PC-3 (cell line): ENCODE data around the gene ACSS2.

Experiments used
- EZH2 ChIP-seq: fragments of 300-600 bp; sonication (generic); IDR thresholded peaks from one replicate; pipeline ENCODE4 v1.6.1; 2017; ENCODE audit warnings: antibody characterized with exemption, mild to moderate bottlenecking, low read length; ENCODE audit not compliant: unreplicated experiment
- TF ChIP-seq, protein P1 (sequence below): fragments of 300-600 bp; sonication (generic); conservative IDR thresholded peaks from 2 replicates; pipeline ENCODE4 v1.5.1; 2017; ENCODE audit warnings: antibody characterized with exemption, low read depth, mild to moderate bottlenecking, low read length

DNA sequence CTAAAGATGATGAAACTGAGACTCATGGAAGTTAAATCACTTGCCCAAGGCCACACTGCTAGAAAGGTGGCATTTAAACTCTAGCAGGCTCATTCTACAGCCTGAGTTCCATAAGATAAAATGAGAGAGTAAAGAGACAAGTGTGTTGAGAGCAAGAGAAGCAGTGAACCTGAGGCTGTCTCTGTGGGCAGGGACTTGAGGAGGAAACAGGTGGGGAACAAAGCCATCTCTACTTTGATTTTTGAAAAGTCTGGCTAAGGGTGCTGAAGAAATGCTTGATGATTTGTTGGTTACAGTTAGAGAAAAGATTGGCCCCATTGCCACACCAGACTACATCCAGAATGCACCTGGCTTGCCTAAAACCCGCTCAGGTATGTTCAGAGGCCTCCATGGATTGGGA lies 50.2 kb downstream of the ACSS2 start:
- TF ChIP-seq, protein P1, sequence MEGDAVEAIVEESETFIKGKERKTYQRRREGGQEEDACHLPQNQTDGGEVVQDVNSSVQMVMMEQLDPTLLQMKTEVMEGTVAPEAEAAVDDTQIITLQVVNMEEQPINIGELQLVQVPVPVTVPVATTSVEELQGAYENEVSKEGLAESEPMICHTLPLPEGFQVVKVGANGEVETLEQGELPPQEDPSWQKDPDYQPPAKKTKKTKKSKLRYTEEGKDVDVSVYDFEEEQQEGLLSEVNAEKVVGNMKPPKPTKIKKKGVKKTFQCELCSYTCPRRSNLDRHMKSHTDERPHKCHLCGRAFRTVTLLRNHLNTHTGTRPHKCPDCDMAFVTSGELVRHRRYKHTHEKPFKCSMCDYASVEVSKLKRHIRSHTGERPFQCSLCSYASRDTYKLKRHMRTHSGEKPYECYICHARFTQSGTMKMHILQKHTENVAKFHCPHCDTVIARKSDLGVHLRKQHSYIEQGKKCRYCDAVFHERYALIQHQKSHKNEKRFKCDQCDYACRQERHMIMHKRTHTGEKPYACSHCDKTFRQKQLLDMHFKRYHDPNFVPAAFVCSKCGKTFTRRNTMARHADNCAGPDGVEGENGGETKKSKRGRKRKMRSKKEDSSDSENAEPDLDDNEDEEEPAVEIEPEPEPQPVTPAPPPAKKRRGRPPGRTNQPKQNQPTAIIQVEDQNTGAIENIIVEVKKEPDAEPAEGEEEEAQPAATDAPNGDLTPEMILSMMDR: no peak
- TF ChIP-seq EZH2: no peak
